Ishikawa (cell line): ENCODE measurements around the gene RAB27B.

ENCODE experiments used
- CEBPB ChIP-seq: IDR thresholded peaks from 2 replicates; pipeline ENCODE4 v1.6.1; 2012
- CREB1 ChIP-seq: IDR thresholded peaks from 2 replicates; pipeline ENCODE4 v1.6.1; 2012; ENCODE audit warnings: low read depth
- EGR1 ChIP-seq: IDR thresholded peaks from 2 replicates; pipeline ENCODE4 v1.6.1; 2012
- EP300 ChIP-seq: IDR thresholded peaks from 2 replicates; pipeline ENCODE4 v1.6.1; 2012; ENCODE audit warnings: borderline replicate concordance
- FOXM1 ChIP-seq: IDR thresholded peaks from 2 replicates; pipeline ENCODE4 v1.6.1; 2012; ENCODE audit warnings: low read depth, borderline replicate concordance
- NFIC ChIP-seq: IDR thresholded peaks from 2 replicates; pipeline ENCODE4 v1.6.1; 2012
- RAD21 ChIP-seq: IDR thresholded peaks from 2 replicates; pipeline ENCODE4 v1.6.1; 2012; ENCODE audit warnings: low read depth
- REST ChIP-seq: IDR thresholded peaks from 2 replicates; pipeline ENCODE4 v1.6.1; 2012; ENCODE audit warnings: low read depth, mild to moderate bottlenecking
- TAF1 ChIP-seq: IDR thresholded peaks from 2 replicates; pipeline ENCODE4 v1.6.1; 2012; ENCODE audit warnings: low read depth, mild to moderate bottlenecking
- TCF12 ChIP-seq: IDR thresholded peaks from 2 replicates; pipeline ENCODE4 v1.6.1; 2012; ENCODE audit warnings: low read depth
- TEAD4 ChIP-seq: IDR thresholded peaks from 2 replicates; pipeline ENCODE4 v1.6.1; 2012
- USF1 ChIP-seq: IDR thresholded peaks from 2 replicates; pipeline ENCODE4 v1.6.1; 2012
- YY1 ChIP-seq: IDR thresholded peaks from 2 replicates; pipeline ENCODE4 v1.6.1; 2012; ENCODE audit warnings: low read depth
- ZBTB7A ChIP-seq: IDR thresholded peaks from 2 replicates; pipeline ENCODE4 v1.6.1; 2012; ENCODE audit warnings: low read depth
- TF ChIP-seq, protein P1 (sequence below): IDR thresholded peaks from 2 replicates; pipeline ENCODE4 v1.6.1; 2012

RAB27B gene

GRCh38 chr18:54850598-54850997 is 22.3 kb downstream of the RAB27B start:
- no peak for TF ChIP-seq TEAD4
- no peak for TF ChIP-seq USF1
- TF ChIP-seq, protein P1, sequence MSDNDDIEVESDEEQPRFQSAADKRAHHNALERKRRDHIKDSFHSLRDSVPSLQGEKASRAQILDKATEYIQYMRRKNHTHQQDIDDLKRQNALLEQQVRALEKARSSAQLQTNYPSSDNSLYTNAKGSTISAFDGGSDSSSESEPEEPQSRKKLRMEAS = no peak
- TF ChIP-seq ZBTB7A = no peak
- no peak for TF ChIP-seq CREB1
- no peak for TF ChIP-seq TCF12

DNA sequence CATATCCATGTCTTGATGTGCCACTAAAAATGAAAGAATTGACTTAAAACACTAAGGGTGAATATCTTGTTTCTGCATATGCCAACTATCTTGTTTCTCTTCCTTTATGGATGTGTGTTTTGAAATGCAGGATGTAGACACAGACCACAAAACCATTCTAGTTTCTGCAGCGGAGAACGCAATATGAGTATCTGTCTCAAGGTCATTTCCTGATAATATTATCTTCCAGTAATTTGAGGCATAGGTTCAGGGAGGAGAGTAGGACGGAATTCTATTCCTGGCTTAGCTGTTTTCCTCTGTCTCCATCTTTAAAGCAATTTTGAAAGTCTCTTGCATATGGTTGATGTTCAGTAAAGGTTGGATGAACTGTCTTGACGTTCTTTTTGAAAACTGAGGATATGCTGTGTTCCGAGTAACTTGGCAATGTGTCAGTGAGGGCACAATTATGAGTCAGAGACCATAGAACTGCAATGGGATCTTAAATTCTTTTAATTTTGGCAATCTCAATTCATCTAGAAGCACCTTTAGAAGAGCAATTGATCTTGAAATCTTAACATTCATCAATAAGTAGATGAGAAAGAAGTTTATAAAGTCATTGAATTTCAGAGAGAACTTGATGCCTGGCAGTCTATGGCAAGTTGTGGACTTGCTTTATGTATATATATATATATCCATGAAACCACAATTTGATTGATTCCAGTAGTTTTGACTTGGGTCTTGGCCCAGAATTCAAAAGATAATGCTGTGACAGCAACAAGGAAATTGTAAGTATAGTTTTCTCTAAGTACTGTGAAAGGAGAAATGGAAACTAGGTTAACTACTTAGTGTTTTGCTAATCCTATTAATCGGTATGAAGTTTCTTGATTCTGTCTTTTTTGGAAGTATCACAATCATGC is 24.8 kb downstream of the RAB27B start:
- no peak for TF ChIP-seq CREB1
- no peak for TF ChIP-seq FOXM1
- no peak for TF ChIP-seq NFIC
- no peak for TF ChIP-seq TEAD4
- no peak for TF ChIP-seq EP300
- no peak for TF ChIP-seq EGR1
- TF ChIP-seq YY1 = no peak
- TF ChIP-seq RAD21 = no peak
- TF ChIP-seq ZBTB7A = no peak
- TF ChIP-seq USF1 = no peak
- no peak for TF ChIP-seq REST
- no peak for TF ChIP-seq CEBPB
- TF ChIP-seq TAF1 = no peak
- TF ChIP-seq TCF12 = no peak
- TF ChIP-seq, protein P1 = no peak

GRCh38 chr18:54856105-54856646 is 27.9 kb downstream of the RAB27B start:
- TF ChIP-seq EP300 (no peak), TEAD4 (no peak), EGR1 (no peak), FOXM1 (no peak), ZBTB7A (no peak), CREB1 (no peak), NFIC (no peak), YY1 (no peak)

- TF ChIP-seq TCF12 (no peak), TAF1 (no peak)
These were observed 29.2 kb downstream of the RAB27B start for GRCh38 chr18:54857499-54857898.

GRCh38 chr18:54859667-54860421 is 31.6 kb downstream of the RAB27B start:
- TF ChIP-seq TEAD4 (no peak), TCF12 (no peak), ZBTB7A (no peak), USF1 (no peak), CEBPB (no peak), TAF1 (no peak)

GRCh38 chr18:54860941-54861340 is 32.7 kb downstream of the RAB27B start:
- no peak for TF ChIP-seq ZBTB7A
- TF ChIP-seq RAD21 = no peak
- no peak for TF ChIP-seq NFIC
- TF ChIP-seq TEAD4 = no peak
- TF ChIP-seq TAF1 = no peak
- TF ChIP-seq CEBPB = no peak
- TF ChIP-seq EGR1 = no peak
- no peak for TF ChIP-seq EP300
- TF ChIP-seq USF1 = no peak
- TF ChIP-seq YY1 = no peak
- TF ChIP-seq REST = no peak
- no peak for TF ChIP-seq TCF12
- TF ChIP-seq FOXM1 = no peak
- no peak for TF ChIP-seq CREB1
- TF ChIP-seq, protein P1 = no peak
